Activated naive CD8-positive, alpha-beta T cell treated with anti-CD3 and anti-CD28 coated beads, Interleukin-2, amount 10 ng/mL, durations not matched to agents 7 days and 5 days (primary cell): ENCODE measurements around the gene KRT83. TPM values are rescaled to one million over a fixed set of nuclear protein-coding genes. Genes with fewer than 3 reads are reported as not detected.
"Not testable (repeated sequence)": the region's sequence is repeated elsewhere in the genome, so short reads cannot be mapped to it uniquely, and the experiment has no call there.

Experiments
- ATAC-seq: fragments of 150-1000 bp; cut with Tn5 transposase; one replicate; pipeline ENCODE4 v1.10.0; 2021; ENCODE audit warnings: low read depth, moderate library complexity
- POLR2A ChIA-PET: fragments of 350-600 bp; sonication (Branson Sonifier 250); formaldehyde crosslinking; loops from one replicate; lab custom pipeline; 2021; ENCODE audit warnings: antibody characterized with exemption; lab: Charles Lee
- DNase-seq: peaks from one replicate; pipeline ENCODE4 v3.0.0; 2021
- H3K27ac Mint-ChIP-seq: one replicate; pipeline ENCODE4 v1.8.0; 2022; ENCODE audit warnings: mild to moderate bottlenecking, mixed read lengths
- H3K27me3 Mint-ChIP-seq: one replicate; pipeline ENCODE4 v1.8.0; 2022; ENCODE audit warnings: mild to moderate bottlenecking, moderate library complexity, mixed read lengths
- H3K36me3 Mint-ChIP-seq: one replicate; pipeline ENCODE4 v1.8.0; 2021; ENCODE audit warnings: mild to moderate bottlenecking, mixed read lengths
- H3K4me1 Mint-ChIP-seq: one replicate; pipeline ENCODE4 v1.8.0; 2021; ENCODE audit warnings: mixed read lengths
- H3K4me3 Mint-ChIP-seq: one replicate; pipeline ENCODE4 v1.8.0; 2022; ENCODE audit warnings: mild to moderate bottlenecking, moderate library complexity, mixed read lengths
- H3K9me3 Mint-ChIP-seq: one replicate; pipeline ENCODE4 v1.8.0; 2021; ENCODE audit warnings: mixed read lengths
- total RNA-seq, 2 experiments: library from RNA; stranded (reverse); gene quantifications; one replicate each; pipeline ENCODE4 v1.2.3, GENCODE V29; 2021

KRT83 gene
- total RNA-seq, 2 experiments from 2014 or later, result not detected

- POLR2A ChIA-PET, result interaction anchor here (2.0 kb wide), 1 partner anchor 14 kb away, joined by 6 read pairs; no protein-coding TSS in a partner anchor
- Mint-ChIP-seq H3K9me3 (no peaks in the 10 kb centered on the region), H3K27me3 (peaks cover 80% of the 10 kb centered on the region), H3K27ac (no peak overlapping the region), H3K4me1 (peaks cover 27% of the 10 kb centered on the region), H3K4me3 (peak overlapping the region; percentile 62), H3K36me3 (no peaks in the 10 kb centered on the region)
- ATAC-seq, result peak; percentile 86
- peak; percentile 75 for DNase-seq
These were observed 13.1 kb downstream of the KRT83 start for GRCh38 chr12:52307836-52308805.

GRCh38 chr12:52306731-52307130 is 14.5 kb downstream of the KRT83 start:
- H3K27me3 Mint-ChIP-seq, result peaks cover 68% of the 10 kb centered on the region
- no peak overlapping the region for H3K4me3 Mint-ChIP-seq
- POLR2A ChIA-PET, result no interaction called here
- H3K36me3 Mint-ChIP-seq, result no peaks in the 10 kb centered on the region
- ATAC-seq, result no peak
- peaks cover 27% of the 10 kb centered on the region for H3K4me1 Mint-ChIP-seq
- peak; percentile 21 for DNase-seq
- no peaks in the 10 kb centered on the region for H3K9me3 Mint-ChIP-seq
- no peak overlapping the region for H3K27ac Mint-ChIP-seq

- Mint-ChIP-seq H3K9me3 (no peaks in the 10 kb centered on the region), H3K36me3 (no peaks in the 10 kb centered on the region), H3K27ac (no peak overlapping the region), H3K4me1 (peaks cover 27% of the 10 kb centered on the region), H3K4me3 (no peak overlapping the region), H3K27me3 (peaks cover 64% of the 10 kb centered on the region)
- no peak for ATAC-seq
- DNase-seq, result peak; percentile 30
- POLR2A ChIA-PET, result no interaction called here
These were observed 15.1 kb downstream of the KRT83 start for GRCh38 chr12:52305921-52306705.

- H3K27ac Mint-ChIP-seq, result peak overlapping the region; percentile 76
- peaks cover 62% of the 10 kb centered on the region for H3K27me3 Mint-ChIP-seq
- H3K36me3 Mint-ChIP-seq, POLR2A ChIA-PET, H3K9me3 Mint-ChIP-seq: not testable (repeated sequence)
- H3K4me1 Mint-ChIP-seq, result peaks cover 28% of the 10 kb centered on the region
- H3K4me3 Mint-ChIP-seq, result peak overlapping the region; percentile 67
- DNase-seq, result peak; percentile 51
- ATAC-seq, result peak; percentile 63
These were observed 16.2 kb downstream of the KRT83 start for GRCh38 chr12:52304941-52305411.

GRCh38 chr12:52302242-52302914 is 18.8 kb downstream of the KRT83 start:
- POLR2A ChIA-PET, H3K9me3 Mint-ChIP-seq, H3K36me3 Mint-ChIP-seq, DNase-seq, ATAC-seq, H3K27ac Mint-ChIP-seq, H3K4me3 Mint-ChIP-seq: not testable (repeated sequence)
- peaks cover 21% of the 10 kb centered on the region for H3K4me1 Mint-ChIP-seq
- peaks cover 59% of the 10 kb centered on the region for H3K27me3 Mint-ChIP-seq

- POLR2A ChIA-PET, H3K9me3 Mint-ChIP-seq, H3K4me3 Mint-ChIP-seq, ATAC-seq, H3K36me3 Mint-ChIP-seq, DNase-seq, H3K27ac Mint-ChIP-seq: not testable (repeated sequence)
- peaks cover 21% of the 10 kb centered on the region for H3K4me1 Mint-ChIP-seq
- peaks cover 58% of the 10 kb centered on the region for H3K27me3 Mint-ChIP-seq
These were observed 19.5 kb downstream of the KRT83 start for GRCh38 chr12:52301721-52302120.

- Mint-ChIP-seq H3K4me3 (no peak overlapping the region), H3K9me3 (no peaks in the 10 kb centered on the region), H3K36me3 (no peaks in the 10 kb centered on the region), H3K4me1 (peaks cover 18% of the 10 kb centered on the region), H3K27me3 (peaks cover 52% of the 10 kb centered on the region), H3K27ac (no peak overlapping the region)
- DNase-seq, result peak; percentile 13
- POLR2A ChIA-PET, result no interaction called here
- no peak for ATAC-seq
These were observed 20.2 kb downstream of the KRT83 start for GRCh38 chr12:52300796-52301691.

- no peak overlapping the region for H3K4me3 Mint-ChIP-seq
- no peak for DNase-seq
- no peak overlapping the region for H3K27ac Mint-ChIP-seq
- H3K36me3 Mint-ChIP-seq, result no peaks in the 10 kb centered on the region
- peaks cover 46% of the 10 kb centered on the region for H3K27me3 Mint-ChIP-seq
- POLR2A ChIA-PET, result no interaction called here
- peaks cover 10% of the 10 kb centered on the region for H3K4me1 Mint-ChIP-seq
- no peak for ATAC-seq
- H3K9me3 Mint-ChIP-seq, result no peaks in the 10 kb centered on the region
These were observed 22.5 kb downstream of the KRT83 start for GRCh38 chr12:52298677-52299190.

GRCh38 chr12:52296572-52297215 is 24.5 kb downstream of the KRT83 start:
- peaks cover 58% of the 10 kb centered on the region for H3K27me3 Mint-ChIP-seq
- H3K9me3 Mint-ChIP-seq, result no peaks in the 10 kb centered on the region
- no peak overlapping the region for H3K4me3 Mint-ChIP-seq
- H3K36me3 Mint-ChIP-seq, result no peaks in the 10 kb centered on the region
- ATAC-seq (no peak), DNase-seq (no peak)
- H3K4me1 Mint-ChIP-seq, result peaks cover 12% of the 10 kb centered on the region
- POLR2A ChIA-PET, result no interaction called here
- H3K27ac Mint-ChIP-seq, result no peak overlapping the region

GRCh38 chr12:52295663-52296062 is 25.5 kb downstream of the KRT83 start:
- no peaks in the 10 kb centered on the region for H3K9me3 Mint-ChIP-seq
- no peak overlapping the region for H3K4me3 Mint-ChIP-seq
- H3K27me3 Mint-ChIP-seq, result peaks cover 58% of the 10 kb centered on the region

GRCh38 chr12:52294803-52295202 is 26.4 kb downstream of the KRT83 start:
- Mint-ChIP-seq H3K9me3 (no peaks in the 10 kb centered on the region), H3K4me3 (no peak overlapping the region), H3K36me3 (no peaks in the 10 kb centered on the region), H3K27me3 (peaks cover 51% of the 10 kb centered on the region), H3K27ac (no peak overlapping the region), H3K4me1 (peaks cover 10% of the 10 kb centered on the region)
- no peak for DNase-seq
- POLR2A ChIA-PET, result interaction anchor here (2.0 kb wide), 1 partner anchor 14 kb away, joined by 6 read pairs; no protein-coding TSS in a partner anchor
- peak; percentile 60 for ATAC-seq

More at GRCh38 chr12:52295663-52296062, 25.5 kb downstream of the KRT83 start:
- Mint-ChIP-seq H3K27ac (no peak overlapping the region), H3K36me3 (no peaks in the 10 kb centered on the region), H3K4me1 (peaks cover 10% of the 10 kb centered on the region)
- DNase-seq (no peak), ATAC-seq (no peak)
- POLR2A ChIA-PET, result no interaction called here
